ENCODE measurements around the gene PDIA6.
"Not testable (repeated sequence)": the region's sequence is repeated elsewhere in the genome, so short reads cannot be mapped to it uniquely, and the experiment has no call there.

PDIA6 gene

DNA sequence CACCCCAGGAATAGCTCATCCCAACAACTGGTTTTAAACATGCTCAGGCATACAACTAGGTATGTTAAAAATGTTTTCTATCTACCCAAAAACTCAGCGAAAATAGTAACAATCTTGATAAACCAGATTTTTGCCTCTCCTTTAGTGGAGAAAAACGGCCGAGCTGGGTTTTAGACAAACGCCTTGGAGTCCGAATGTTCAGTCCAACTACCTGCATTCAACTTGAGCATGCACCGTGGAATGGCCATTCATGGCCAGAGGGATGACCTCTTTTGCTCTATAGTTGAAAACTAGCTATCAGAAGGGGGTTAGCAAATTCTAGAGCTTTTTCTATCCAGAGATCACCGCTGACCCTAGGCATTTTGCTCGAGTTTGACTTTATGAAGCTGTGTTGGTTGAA lies 30.8 kb downstream of the PDIA6 start:
- H3K4me3 ChIP-seq (ENCODE audit: low read depth, low read length) = no peak overlapping the region
- no peak for DNase-seq (ENCODE audit: low read depth)
- no peak for TF ChIP-seq CTCF (conservative IDR thresholded peaks at IDR 0.05; ENCODE audit: low read depth, low read length)

DNA sequence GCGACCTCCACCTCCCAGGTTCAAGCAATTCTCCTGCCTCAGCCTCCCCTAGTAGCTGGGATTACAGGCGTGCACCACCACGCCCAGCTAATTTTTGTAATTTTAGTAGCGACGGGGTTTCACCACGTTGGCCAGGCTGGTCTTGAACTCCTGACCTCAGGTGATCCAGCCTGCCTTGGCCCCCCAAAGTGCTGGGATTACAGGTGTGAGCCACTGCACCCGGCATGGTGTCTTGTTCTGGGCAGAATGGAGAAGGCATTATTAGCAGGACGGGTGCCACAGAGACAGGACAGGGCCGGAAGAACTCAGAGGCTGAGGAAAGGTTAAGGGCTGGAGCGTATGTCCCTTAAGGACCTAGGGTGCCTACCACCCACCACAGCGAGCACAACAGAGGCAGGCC lies 31.8 kb downstream of the PDIA6 start:
- DNase-seq (ENCODE audit: low read depth); H3K4me3 ChIP-seq (ENCODE audit: low read depth, low read length): not testable (repeated sequence)

DNA sequence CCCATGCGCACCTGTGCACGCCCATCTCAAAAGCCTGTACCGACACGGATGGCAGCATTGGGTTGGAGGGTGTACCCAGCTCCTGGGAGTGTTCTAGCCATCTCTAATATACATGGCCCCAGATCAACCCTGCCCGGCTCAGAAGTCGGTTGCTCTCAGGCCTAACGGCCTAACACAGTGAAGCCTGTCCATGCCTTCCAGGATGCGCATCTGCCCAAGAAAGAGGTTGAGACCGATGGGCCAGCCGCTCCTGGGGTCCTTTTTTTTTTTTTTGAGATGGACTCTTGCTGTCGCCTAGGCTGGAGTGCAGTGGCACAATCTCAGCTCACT lies 32.1 kb downstream of the PDIA6 start:
- no peak overlapping the region for H3K4me3 ChIP-seq (ENCODE audit: low read depth, low read length)
- TF ChIP-seq CTCF (conservative IDR thresholded peaks at IDR 0.05; ENCODE audit: low read depth, low read length) = no peak
- no peak for DNase-seq (ENCODE audit: low read depth)

- no peak for DNase-seq (ENCODE audit: low read depth)
- TF ChIP-seq CTCF (conservative IDR thresholded peaks at IDR 0.05; ENCODE audit: low read depth, low read length) = no peak
These were observed 32.7 kb downstream of the PDIA6 start for GRCh38 chr2:10779776-10780490.

GRCh38 chr2:10778724-10779115 lies 33.9 kb downstream of the PDIA6 start:
- TF ChIP-seq CTCF (conservative IDR thresholded peaks at IDR 0.05; ENCODE audit: low read depth, low read length) = no peak
- DNase-seq (ENCODE audit: low read depth) = no peak
- no peak overlapping the region for H3K4me3 ChIP-seq (ENCODE audit: low read depth, low read length)

More at GRCh38 chr2:10779776-10780490, 32.7 kb downstream of the PDIA6 start:
- H3K4me3 ChIP-seq (ENCODE audit: low read depth, low read length) = no peak overlapping the region

- no peak for DNase-seq (ENCODE audit: low read depth)
- no peak for TF ChIP-seq CTCF (conservative IDR thresholded peaks at IDR 0.05; ENCODE audit: low read depth, low read length)
- no peak overlapping the region for H3K4me3 ChIP-seq (ENCODE audit: low read depth, low read length)
These were observed 34.5 kb downstream of the PDIA6 start for GRCh38 chr2:10777842-10778723.

DNA sequence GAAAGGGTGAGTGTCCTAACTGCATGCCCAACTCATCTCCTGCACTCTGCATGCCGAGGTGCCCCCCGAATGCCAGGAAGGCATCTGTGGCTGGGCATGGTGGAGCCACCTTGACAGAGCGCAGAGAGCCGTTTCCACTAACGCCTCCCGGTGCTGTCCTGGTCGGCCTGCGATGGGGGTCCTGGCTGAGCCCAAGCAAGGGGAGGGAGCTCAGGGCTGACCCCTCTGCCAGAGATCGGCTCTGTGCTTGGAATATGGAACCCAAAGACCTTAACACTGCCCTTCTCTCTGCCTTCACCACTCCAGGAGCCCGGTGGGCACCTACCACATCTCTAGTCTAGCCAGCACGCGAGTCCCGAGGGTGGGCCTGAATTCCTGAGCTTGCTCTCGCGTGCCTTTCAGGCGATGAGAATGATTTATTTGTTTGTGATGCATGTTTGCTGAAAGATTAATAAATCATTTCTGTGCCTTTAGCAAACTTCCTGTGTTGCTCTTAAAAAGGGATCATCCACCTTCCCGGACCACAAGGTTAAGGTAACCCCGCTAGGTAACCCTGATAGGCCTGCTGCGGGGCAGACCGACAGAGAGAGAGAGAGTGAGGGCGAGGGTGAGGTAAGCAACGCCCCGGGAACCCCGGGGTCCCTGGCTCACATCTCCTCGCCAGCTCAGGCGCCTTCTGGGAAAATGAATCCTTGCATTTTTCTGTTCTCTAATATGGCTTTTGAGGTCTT lies 35.3 kb downstream of the PDIA6 start:
- no peak for DNase-seq (ENCODE audit: low read depth)
- no peak for TF ChIP-seq CTCF (conservative IDR thresholded peaks at IDR 0.05; ENCODE audit: low read depth, low read length)
- H3K4me3 ChIP-seq (ENCODE audit: low read depth, low read length) = no peak overlapping the region
